Progenitor cell of endocrine pancreas (in vitro differentiated cells): ENCODE data around the gene GRIN2B. TPM values are rescaled to one million over a fixed set of nuclear protein-coding genes. Genes with fewer than 3 reads are reported as not detected.

Experiments used
- DNase-seq: peaks from one replicate; pipeline ENCODE4 v3.0.0; 2021; ENCODE audit warnings: low spot score; ENCODE audit not compliant: unreplicated experiment
- H3K27ac Mint-ChIP-seq: 2 replicates; pipeline ENCODE4 v1.8.0; 2021; ENCODE audit warnings: mild to moderate bottlenecking, moderate library complexity, mixed read lengths
- H3K27me3 Mint-ChIP-seq: 2 replicates; pipeline ENCODE4 v1.8.0; 2021; ENCODE audit warnings: mixed read lengths
- H3K36me3 Mint-ChIP-seq: 2 replicates; pipeline ENCODE4 v1.8.0; 2022; ENCODE audit warnings: mixed read lengths; ENCODE audit not compliant: insufficient read depth
- H3K4me1 Mint-ChIP-seq: 2 replicates; pipeline ENCODE4 v1.8.0; 2021; ENCODE audit warnings: low read depth, mixed read lengths
- H3K4me3 Mint-ChIP-seq: 2 replicates; pipeline ENCODE4 v1.8.0; 2021; ENCODE audit warnings: low read depth, mild to moderate bottlenecking, moderate library complexity, mixed read lengths
- H3K9me3 Mint-ChIP-seq: 2 replicates; pipeline ENCODE4 v1.8.0; 2021; ENCODE audit warnings: low read depth, mixed read lengths
- CTCF ChIP-seq: fragments of 200-600 bp; sonication (generic); IDR thresholded peaks from one replicate; pipeline ENCODE4 v1.5.0; 2021; ENCODE audit warnings: antibody characterized with exemption, mild to moderate bottlenecking; ENCODE audit not compliant: unreplicated experiment
- long read RNA-seq: library from polyadenylated mRNA; unstranded; transcript quantifications from one replicate; pipeline ENCODE4 v2.0.0, GENCODE V29; 2020
- total RNA-seq: library from RNA; stranded (reverse); gene quantifications from 2 replicates; pipeline ENCODE4 v1.2.1, GENCODE V29; 2021

The GRIN2B gene
- 0.07 TPM in 1 of 2 replicates, not detected in the other for total RNA-seq
- long read RNA-seq = 0 reads

GRCh38 chr12:13981296-13981962 is at the start of gene GRIN2B:
GRIN2B (minus strand) TSS chr12:13981602; CDS start chr12:13866208, 115,394 bp downstream.
- peaks cover 3% of the 10 kb centered on the region for H3K9me3 Mint-ChIP-seq
- peaks cover 2% of the 10 kb centered on the region for H3K36me3 Mint-ChIP-seq
- no peak for TF ChIP-seq CTCF
- peak within 1 kb of the TSS; percentile 79 for H3K4me3 Mint-ChIP-seq
- no peak for DNase-seq
- H3K4me1 Mint-ChIP-seq = peaks cover 16% of the 10 kb centered on the region
- H3K27ac Mint-ChIP-seq = peak within 1 kb of the TSS; percentile 42
- H3K27me3 Mint-ChIP-seq = peaks cover 84% of the 10 kb centered on the region

- DNase-seq = no peak
- TF ChIP-seq CTCF = no peak
- Mint-ChIP-seq H3K36me3 (no peaks in the 10 kb centered on the region), H3K27me3 (no peaks in the 10 kb centered on the region), H3K9me3 (no peaks in the 10 kb centered on the region), H3K4me3 (no peak overlapping the region), H3K27ac (no peak overlapping the region), H3K4me1 (no peaks in the 10 kb centered on the region)
These were observed 45.1 kb upstream of the GRIN2B start for GRCh38 chr12:14026537-14026936.

GRCh38 chr12:14024591-14024990 is 43.2 kb upstream of the GRIN2B start:
- DNase-seq = no peak
- no peak for TF ChIP-seq CTCF
- H3K27ac Mint-ChIP-seq = no peak overlapping the region
- no peaks in the 10 kb centered on the region for H3K4me1 Mint-ChIP-seq
- no peaks in the 10 kb centered on the region for H3K36me3 Mint-ChIP-seq
- no peaks in the 10 kb centered on the region for H3K27me3 Mint-ChIP-seq
- H3K4me3 Mint-ChIP-seq = no peak overlapping the region
- H3K9me3 Mint-ChIP-seq = no peaks in the 10 kb centered on the region

GRCh38 chr12:14018080-14018479 is 36.7 kb upstream of the GRIN2B start:
- Mint-ChIP-seq H3K4me1 (no peaks in the 10 kb centered on the region), H3K36me3 (no peaks in the 10 kb centered on the region), H3K9me3 (no peaks in the 10 kb centered on the region), H3K4me3 (no peak overlapping the region), H3K27ac (no peak overlapping the region), H3K27me3 (no peaks in the 10 kb centered on the region)
- DNase-seq = no peak
- TF ChIP-seq CTCF = no peak

GRCh38 chr12:14010989-14011388 is 29.6 kb upstream of the GRIN2B start:
- Mint-ChIP-seq H3K27me3 (no peaks in the 10 kb centered on the region), H3K4me1 (peaks cover 9% of the 10 kb centered on the region), H3K4me3 (no peak overlapping the region), H3K36me3 (no peaks in the 10 kb centered on the region), H3K27ac (no peak overlapping the region), H3K9me3 (peaks cover 14% of the 10 kb centered on the region)
- TF ChIP-seq CTCF = no peak
- DNase-seq = no peak
